ENCODE measurements around the gene WDR59. TPM values are rescaled to one million over a fixed set of nuclear protein-coding genes. Genes with fewer than 3 reads are reported as not detected.

Gene WDR59
- total and polyA plus RNA-seq, 2 of the 4 experiments (the other 2 are of a cell fraction): 29.4 to 44.6 TPM

DNA sequence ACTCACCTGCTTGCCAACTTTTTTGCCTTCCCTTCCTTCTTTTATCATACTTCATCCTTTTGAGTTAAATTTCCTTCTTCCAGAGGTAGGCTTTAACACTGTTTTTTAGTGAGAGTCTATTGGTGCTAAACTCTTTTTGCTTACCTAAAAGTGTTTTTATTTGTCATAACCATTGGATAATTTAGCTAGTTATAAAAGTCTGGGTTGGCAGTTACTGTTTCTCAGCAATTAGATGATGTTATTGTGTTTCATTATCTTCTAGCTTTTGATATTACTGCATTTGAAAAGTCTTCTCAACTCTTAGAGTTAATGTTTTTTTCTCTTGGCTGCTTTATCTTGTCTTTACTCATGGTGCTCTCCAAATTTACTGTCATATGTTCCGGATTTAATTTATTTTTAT is 36.5 kb upstream of the WDR59 start:
- TF ChIP-seq RAD21 (IDR thresholded peaks at IDR 0.05; ENCODE audit: low read length) (no peak), FOS (IDR thresholded peaks at IDR 0.05; ENCODE audit: low read depth, low read length) (no peak), MXI1 (IDR thresholded peaks at IDR 0.05; ENCODE audit: borderline replicate concordance, low read depth, low read length) (no peak), MAFK (IDR thresholded peaks at IDR 0.05; ENCODE audit: low read depth, low read length) (no peak), SMC3 (IDR thresholded peaks at IDR 0.05; ENCODE audit: low read depth, low read length) (no peak), CHD1 (IDR thresholded peaks at IDR 0.05; ENCODE audit: low read depth, low read length) (no peak), RCOR1 (IDR thresholded peaks at IDR 0.05; ENCODE audit: insufficient replicate concordance, low read length) (no peak), BHLHE40 (IDR thresholded peaks at IDR 0.05; ENCODE audit: low read depth, low read length) (no peak), NFE2L2 (IDR thresholded peaks at IDR 0.05; ENCODE audit: low read depth, low read length) (no peak), POLR2A (IDR thresholded peaks at IDR 0.05; ENCODE audit: low read depth, low read length) (no peak), RFX5 (IDR thresholded peaks at IDR 0.05; ENCODE audit: low read depth, low read length) (no peak), MAZ (IDR thresholded peaks at IDR 0.05; ENCODE audit: borderline replicate concordance, low read depth, low read length) (no peak)
- TF ChIP-seq, protein P1, sequence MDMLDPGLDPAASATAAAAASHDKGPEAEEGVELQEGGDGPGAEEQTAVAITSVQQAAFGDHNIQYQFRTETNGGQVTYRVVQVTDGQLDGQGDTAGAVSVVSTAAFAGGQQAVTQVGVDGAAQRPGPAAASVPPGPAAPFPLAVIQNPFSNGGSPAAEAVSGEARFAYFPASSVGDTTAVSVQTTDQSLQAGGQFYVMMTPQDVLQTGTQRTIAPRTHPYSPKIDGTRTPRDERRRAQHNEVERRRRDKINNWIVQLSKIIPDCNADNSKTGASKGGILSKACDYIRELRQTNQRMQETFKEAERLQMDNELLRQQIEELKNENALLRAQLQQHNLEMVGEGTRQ (IDR thresholded peaks at IDR 0.05; ENCODE audit: low read depth, low read length): no peak
- TF ChIP-seq, protein P2, sequence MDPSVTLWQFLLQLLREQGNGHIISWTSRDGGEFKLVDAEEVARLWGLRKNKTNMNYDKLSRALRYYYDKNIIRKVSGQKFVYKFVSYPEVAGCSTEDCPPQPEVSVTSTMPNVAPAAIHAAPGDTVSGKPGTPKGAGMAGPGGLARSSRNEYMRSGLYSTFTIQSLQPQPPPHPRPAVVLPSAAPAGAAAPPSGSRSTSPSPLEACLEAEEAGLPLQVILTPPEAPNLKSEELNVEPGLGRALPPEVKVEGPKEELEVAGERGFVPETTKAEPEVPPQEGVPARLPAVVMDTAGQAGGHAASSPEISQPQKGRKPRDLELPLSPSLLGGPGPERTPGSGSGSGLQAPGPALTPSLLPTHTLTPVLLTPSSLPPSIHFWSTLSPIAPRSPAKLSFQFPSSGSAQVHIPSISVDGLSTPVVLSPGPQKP (IDR thresholded peaks at IDR 0.05; ENCODE audit: borderline replicate concordance, low read depth, low read length): no peak
- TF ChIP-seq, protein P3, sequence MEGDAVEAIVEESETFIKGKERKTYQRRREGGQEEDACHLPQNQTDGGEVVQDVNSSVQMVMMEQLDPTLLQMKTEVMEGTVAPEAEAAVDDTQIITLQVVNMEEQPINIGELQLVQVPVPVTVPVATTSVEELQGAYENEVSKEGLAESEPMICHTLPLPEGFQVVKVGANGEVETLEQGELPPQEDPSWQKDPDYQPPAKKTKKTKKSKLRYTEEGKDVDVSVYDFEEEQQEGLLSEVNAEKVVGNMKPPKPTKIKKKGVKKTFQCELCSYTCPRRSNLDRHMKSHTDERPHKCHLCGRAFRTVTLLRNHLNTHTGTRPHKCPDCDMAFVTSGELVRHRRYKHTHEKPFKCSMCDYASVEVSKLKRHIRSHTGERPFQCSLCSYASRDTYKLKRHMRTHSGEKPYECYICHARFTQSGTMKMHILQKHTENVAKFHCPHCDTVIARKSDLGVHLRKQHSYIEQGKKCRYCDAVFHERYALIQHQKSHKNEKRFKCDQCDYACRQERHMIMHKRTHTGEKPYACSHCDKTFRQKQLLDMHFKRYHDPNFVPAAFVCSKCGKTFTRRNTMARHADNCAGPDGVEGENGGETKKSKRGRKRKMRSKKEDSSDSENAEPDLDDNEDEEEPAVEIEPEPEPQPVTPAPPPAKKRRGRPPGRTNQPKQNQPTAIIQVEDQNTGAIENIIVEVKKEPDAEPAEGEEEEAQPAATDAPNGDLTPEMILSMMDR (conservative IDR thresholded peaks at IDR 0.05; ENCODE audit: low read depth, low read length): no peak
- no peak overlapping the region for H4K5ac ChIP-seq (ENCODE audit: low read depth, low read length)
- peaks cover 15 to 53% of the 10 kb centered on the region in 2 experiments for H3K79me1 ChIP-seq (ENCODE audit: low read depth in 1 of 2, low read length in 2 of 2)
- no peak overlapping the region for H3K27ac ChIP-seq (ENCODE audit: insufficient read depth, low read length)
- ChIA-PET CTCF (no interaction called here), POLR2A (ENCODE audit: unreplicated experiment) (no interaction called here)
- no peaks in the 10 kb centered on the region for H3K9me1 ChIP-seq (ENCODE audit: insufficient read depth, low read length)
- no TSS peak for BruUV-seq (replicated peaks)
- peaks cover 9% of the 10 kb centered on the region; the same call in 1 of the 2 replicates for H4K20me1 ChIP-seq (ENCODE audit: insufficient read depth, low read length)
- H2BK5ac ChIP-seq (ENCODE audit: low read depth, low read length, poor library complexity, severe bottlenecking): no peak overlapping the region
- H3K4me1 ChIP-seq (ENCODE audit: control insufficient read depth, insufficient read depth, low read length): peaks cover 14% of the 10 kb centered on the region
- no peak overlapping the region for H2BK15ac ChIP-seq (ENCODE audit: low read depth, low read length)
- H2AK5ac ChIP-seq (ENCODE audit: low read depth, low read length): no peak overlapping the region
- H4K8ac ChIP-seq (ENCODE audit: low read depth in 2 of 2, low read length in 2 of 2): no peak overlapping the region
- H3K27me3 ChIP-seq (ENCODE audit: control insufficient read depth, insufficient read depth, low read length): no peaks in the 10 kb centered on the region
- no peak for ATAC-seq (ENCODE audit: low read depth)
- dilution Hi-C loops (cut with HindIII; ENCODE audit: low sequenced_read_pairs, unreplicated experiment): no loop called here
- H3K4me2 ChIP-seq (ENCODE audit: low read depth, low read length): no peak overlapping the region
- no peak for DNase-seq
- H3K9ac ChIP-seq (ENCODE audit: low read depth, low read length): no peak overlapping the region
- no peak overlapping the region for H3K4ac ChIP-seq (ENCODE audit: low read depth, low read length)
- intact Hi-C loops (cut with micrococcal nuclease): no loop called here
- H2BK120ac ChIP-seq (ENCODE audit: low read depth, low read length): no peak overlapping the region
- no peak overlapping the region for H3K56ac ChIP-seq (ENCODE audit: extremely low read depth, insufficient read depth, low read length)
- no peak overlapping the region for H3K4me3 ChIP-seq (ENCODE audit: insufficient read depth, low read depth, low read length)
- no peak overlapping the region for H3K23ac ChIP-seq (ENCODE audit: low read depth, low read length)
- H4K91ac ChIP-seq (ENCODE audit: insufficient read depth, low read depth, low read length): no peak overlapping the region
- no CpG with 5 or more reads among the region's 1 CpG for WGBS, 2 experiments (ENCODE audit: extremely low coverage in 2 of 2, insufficient read length in 1 of 2)
- no peak overlapping the region for H2BK20ac ChIP-seq (ENCODE audit: low read depth, low read length)
- H3K9me3 ChIP-seq (ENCODE audit: control insufficient read depth, insufficient read depth, low read length): peaks cover 4% of the 10 kb centered on the region
- H2AK9ac ChIP-seq (replicated peaks; ENCODE audit: low read depth, low read length, poor library complexity): no peak overlapping the region
- no peaks in the 10 kb centered on the region for H3K36me3 ChIP-seq (ENCODE audit: control insufficient read depth, insufficient read depth, low read length)
- H2AFZ ChIP-seq (replicated peaks; ENCODE audit: low read length, poor library complexity): no peak overlapping the region
- no peak overlapping the region for H3K18ac ChIP-seq (ENCODE audit: low read depth, low read length)
- in situ Hi-C loops (cut with MboI; ENCODE audit: low sequenced_read_pairs): no loop called here
- no peak overlapping the region for H3K14ac ChIP-seq (replicated peaks; ENCODE audit: low read depth, low read length)

All from IMR-90 (cell line).